ENCODE data around the gene CDCA3.

Gene CDCA3

GRCh38 chr12:6840330-6840729 is 10.8 kb downstream of the CDCA3 start:
- H3K27ac ChIP-seq: no peak overlapping the region
- TF ChIP-seq CTCF (IDR thresholded peaks at IDR 0.05): no peak
- H3K36me3 ChIP-seq: peaks cover 6% of the 10 kb centered on the region
- no peaks in the 10 kb centered on the region for H3K9me3 ChIP-seq
- H3K4me3 ChIP-seq (ENCODE audit: low read depth in 1 of 2, low read length in 1 of 2): no peak overlapping the region
- H3K4me1 ChIP-seq (ENCODE audit: control insufficient read depth in 1 of 2, insufficient read depth in 1 of 2, low read depth in 1 of 2, low read length in 1 of 2): peaks cover 16 to 18% of the 10 kb centered on the region in 2 experiments
- H3K27me3 ChIP-seq: no peaks in the 10 kb centered on the region

GRCh38 chr12:6839482-6840201 is 11.4 kb downstream of the CDCA3 start:
- Histone ChIP-seq H3K36me3 (no peaks in the 10 kb centered on the region), H3K27me3 (no peaks in the 10 kb centered on the region)

GRCh38 chr12:6838854-6839253 is 12.2 kb downstream of the CDCA3 start:
- Histone ChIP-seq H3K36me3 (no peaks in the 10 kb centered on the region), H3K4me3 (ENCODE audit: low read depth in 1 of 2, low read length in 1 of 2) (no peak overlapping the region), H3K4me1 (ENCODE audit: control insufficient read depth in 1 of 2, insufficient read depth in 1 of 2, low read depth in 1 of 2, low read length in 1 of 2) (peaks cover 16 to 18% of the 10 kb centered on the region in 2 experiments), H3K9me3 (no peaks in the 10 kb centered on the region), H3K27ac (no peak overlapping the region), H3K27me3 (no peaks in the 10 kb centered on the region)
- no peak for TF ChIP-seq CTCF (IDR thresholded peaks at IDR 0.05)

More at GRCh38 chr12:6839482-6840201, 11.4 kb downstream of the CDCA3 start:
- no peak for TF ChIP-seq CTCF (IDR thresholded peaks at IDR 0.05)
- Histone ChIP-seq H3K27ac (no peak overlapping the region), H3K9me3 (no peaks in the 10 kb centered on the region), H3K4me3 (ENCODE audit: low read depth in 1 of 2, low read length in 1 of 2) (no peak overlapping the region), H3K4me1 (ENCODE audit: control insufficient read depth in 1 of 2, insufficient read depth in 1 of 2, low read depth in 1 of 2, low read length in 1 of 2) (peaks cover 16 to 18% of the 10 kb centered on the region in 2 experiments)

- TF ChIP-seq CTCF (IDR thresholded peaks at IDR 0.05): no peak
- no peaks in the 10 kb centered on the region for H3K9me3 ChIP-seq
- H3K27me3 ChIP-seq: no peaks in the 10 kb centered on the region
- peaks cover 16 to 18% of the 10 kb centered on the region in 2 experiments for H3K4me1 ChIP-seq (ENCODE audit: control insufficient read depth in 1 of 2, insufficient read depth in 1 of 2, low read depth in 1 of 2, low read length in 1 of 2)
- H3K4me3 ChIP-seq (ENCODE audit: low read depth in 1 of 2, low read length in 1 of 2): no peak overlapping the region
- H3K36me3 ChIP-seq: no peaks in the 10 kb centered on the region
- no peak overlapping the region for H3K27ac ChIP-seq
Measured at GRCh38 chr12:6837370-6838060, 13.6 kb downstream of the CDCA3 start.

GRCh38 chr12:6836851-6837250 is 14.2 kb downstream of the CDCA3 start:
- H3K4me3 ChIP-seq (ENCODE audit: low read depth in 1 of 2, low read length in 1 of 2): no peak overlapping the region
- no peak overlapping the region for H3K27ac ChIP-seq
- no peaks in the 10 kb centered on the region for H3K27me3 ChIP-seq
- H3K9me3 ChIP-seq: no peaks in the 10 kb centered on the region
- peaks cover 16 to 18% of the 10 kb centered on the region in 2 experiments for H3K4me1 ChIP-seq (ENCODE audit: control insufficient read depth in 1 of 2, insufficient read depth in 1 of 2, low read depth in 1 of 2, low read length in 1 of 2)
- TF ChIP-seq CTCF (IDR thresholded peaks at IDR 0.05): no peak
- H3K36me3 ChIP-seq: no peaks in the 10 kb centered on the region
